ENCODE measurements around the gene RAVER2.

GRCh38 chr1:64727861-64728260, 17.0 kb upstream of the RAVER2 start:
- TF ChIP-seq CTCF (IDR thresholded peaks at IDR 0.05) (no peak), ZFX (IDR thresholded peaks at IDR 0.05; ENCODE audit: borderline replicate concordance) (no peak)
